Breast epithelium (tissue), 3 donors: Measurements from ENCODE around the gene PSTPIP2.

ENCODE experiments used
- POLR2A ChIP-seq: fragments of 450-650 bp; IDR thresholded peaks from one replicate; pipeline ENCODE4 v1.6.1; 2016; ENCODE audit warnings: antibody characterized with exemption, mild to moderate bottlenecking, moderate library complexity
- POLR2AphosphoS5 ChIP-seq, 3 donors: sonication (generic); formaldehyde crosslinking; IDR thresholded peaks; one replicate each; pipeline ENCODE4 v1.6.1; 2017; ENCODE audit warnings: antibody characterized with exemption in 3 of 3

DNA sequence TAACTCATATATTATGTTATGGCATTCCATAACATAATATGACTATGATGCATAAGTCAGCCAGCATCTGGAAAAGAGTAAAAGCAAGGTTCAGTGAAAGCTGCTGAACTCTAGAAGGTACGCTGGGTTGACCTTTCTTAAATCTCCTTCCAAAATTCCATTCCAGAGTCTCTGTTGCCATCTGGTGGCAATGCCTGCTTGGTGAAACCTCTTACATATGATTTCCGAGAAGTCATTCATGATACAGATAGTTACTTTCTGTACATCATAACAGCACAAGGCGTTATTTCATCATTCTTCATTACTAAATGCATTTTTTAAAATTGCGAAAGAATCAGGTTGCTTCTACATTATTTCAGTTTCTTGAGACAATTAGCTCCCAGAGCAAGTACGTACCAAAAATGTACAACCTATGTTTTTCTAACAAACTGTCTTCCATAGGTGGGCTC, 97.9 kb downstream of the PSTPIP2 start:
- TF ChIP-seq POLR2A (no peak), POLR2AphosphoS5 (IDR thresholded peaks at IDR 0.05) (no peak)
